Adrenal gland (tissue), 19 donors: ENCODE measurements around the gene UNG. TPM values are rescaled to one million over a fixed set of nuclear protein-coding genes. Genes with fewer than 3 reads are reported as not detected.
"Not testable (repeated sequence)": the region's sequence is repeated elsewhere in the genome, so short reads cannot be mapped to it uniquely, and the experiment has no call there.

ENCODE experiments used
- DNase-seq, 7 donors: peaks; one replicate each; pipeline ENCODE4 v3.0.0-alpha.2; 2019 to 2020
- H3K27ac ChIP-seq, 5 donors: fragments of 200-600 bp; sonication (generic) in 4 of 5; 1 replicate in 3 of 5; 2 replicates in 2 of 5; pipeline versions ENCODE4 v1.5.1 to v1.8.0; 2016 to 2020; ENCODE audit warnings: mild to moderate bottlenecking in 1 of 5
- H3K27me3 ChIP-seq: fragments of 200-600 bp; 2 replicates; pipeline ENCODE4 v1.8.0; 2021
- H3K36me3 ChIP-seq, 2 donors: fragments of 200-600 bp; replicated peaks in 1 of 2; 1 replicate in 1 of 2; 2 replicates in 1 of 2; pipeline versions ENCODE4 v1.5.1 to v1.8.0; 2018 to 2022
- H3K4me1 ChIP-seq, 2 donors: fragments of 200-600 bp; replicated peaks in 1 of 2; 1 replicate in 1 of 2; 2 replicates in 1 of 2; pipeline versions ENCODE4 v1.5.1 to v1.8.0; 2018 to 2021
- H3K4me3 ChIP-seq, 4 donors: fragments of 200-600 bp; sonication (generic) in 3 of 4; one replicate each; pipeline ENCODE4 v1.5.1; 2016 to 2018
- H3K9me3 ChIP-seq, 3 donors: fragments of 200-600 bp; sonication (generic) in 1 of 3; replicated peaks in 1 of 3; 1 replicate in 2 of 3; 2 replicates in 1 of 3; pipeline versions ENCODE4 v1.5.1 to v1.8.0; 2016 to 2021
- CTCF ChIP-seq, 6 experiments: fragments of 450-650 bp in 4 of 6; fragments of 200-600 bp in 2 of 6; sonication (generic) in 1 of 6; IDR thresholded peaks; 1 replicate in 5 of 6; 2 replicates in 1 of 6; pipeline versions ENCODE4 v1.5.1 to v1.8.0; 2016 to 2021; ENCODE audit warnings: antibody characterized with exemption in 6 of 6, mild to moderate bottlenecking in 2 of 6, moderate library complexity in 1 of 6
- POLR2A ChIP-seq, 2 donors: fragments of 450-650 bp; IDR thresholded peaks; one replicate each; pipeline ENCODE4 v1.6.1; 2017; ENCODE audit warnings: antibody characterized with exemption in 2 of 2, mild to moderate bottlenecking in 2 of 2, moderate library complexity in 1 of 2
- WGBS, 4 donors: extraction: QIAGEN DNeasy Blood & Tissue Kit in 2 of 4; methylation state at CpG; one replicate each; pipeline versions ENCODE4 v1.1.5 to v1.1.7; 2013 to 2017; 5-methylcytosine and 5-hydroxymethylcytosine counted together
- intact Hi-C, 2 donors: fragments of 100-400 bp; cut with DNase I; formaldehyde crosslinking; loops; one replicate each; pipeline versions ENCODE4 v1.14.1 to v1.15.0; 2022 to 2023
- long read RNA-seq, 10 donors: library from polyadenylated mRNA in 3 of 10; unstranded in 2 of 10; stranded (forward) in 1 of 10; transcript quantifications; one replicate each; pipeline ENCODE4 v2.0.0 and lab custom pipeline, GENCODE V29; 2021 to 2026
- polyA plus RNA-seq, 3 donors: library from polyadenylated mRNA; stranded (reverse); fragments of 200-250 nt in 2 of 3; fragments of 350-450 nt in 1 of 3; fragmentation: Illumina TruSeq in 1 of 3; extraction: RNeasy Lipid Tissue Mini Kit (QIAGEN cat#74804) in 1 of 3; gene quantifications; one replicate each; pipeline ENCODE4 v1.2.3, GENCODE V29; 2013 to 2014
- total RNA-seq, 9 donors: library from RNA; depleted of rRNA in 4 of 9; stranded (reverse); fragments of >200 nt in 4 of 9; fragments of 120-200 nt in 1 of 9; fragmentation: NEBNext Ultra II Directional in 1 of 9; extraction: Animal tissue kit (Norgen Biotek cat#: 25700) in 1 of 9; gene quantifications; one replicate each; pipeline versions ENCODE4 v1.1.0 to v1.2.4, GENCODE V29; 2013 to 2023
- donor health status: healthy with polysubstance abuse.
- donor health status: Bipolar disorder and iron deficiency.
- donor health status: DM: yes; HTN: yes; CAD: no.
- donor health status: DM: no; HTN: no; CAD: no.
- donor health status: DM: no; HTN: no; CAD: no.
- donor health status: DM: yes; HTN: yes; CAD: no.

Gene UNG
- total RNA-seq (100 to 1,000 TPM in 4 of 9 donors, 10 to 100 TPM in 5; 55.9 to 135 (median 96.6) TPM), polyA plus RNA-seq (10 to 100 TPM; 52.5 to 74.2 (median 68.7) TPM)
- long read RNA-seq, donor 1, transcript UNG-202 (6 exons, 2,130 nt) = major isoform, 21 of 21 reads
- long read RNA-seq, donor 1, partial matches to known transcripts = 0 of 21 reads
- long read RNA-seq, donor 1, other reads (novel, unspliced or antisense) = 0 of 21 reads
- long read RNA-seq, donor 2, transcript UNG-202 (6 exons, 2,130 nt) = major isoform, 33 of 47 reads
- long read RNA-seq, donor 2, partial matches to known transcripts = 14 of 47 reads
- long read RNA-seq, donor 2, other reads (novel, unspliced or antisense) = 0 of 47 reads
- long read RNA-seq, donor 3, transcript UNG-202 (6 exons, 2,130 nt) = major isoform, 31 of 31 reads
- long read RNA-seq, donor 3, partial matches to known transcripts = 0 of 31 reads
- long read RNA-seq, donor 3, other reads (novel, unspliced or antisense) = 0 of 31 reads
- long read RNA-seq, donor 4, transcript UNG-202 (6 exons, 2,130 nt) = major isoform, 75 of 86 reads
- long read RNA-seq, donor 4, partial matches to known transcripts = 11 of 86 reads
- long read RNA-seq, donor 4, other reads (novel, unspliced or antisense) = 0 of 86 reads
- long read RNA-seq, donor 5, transcript UNG-202 (6 exons, 2,130 nt) = major isoform, 202 of 210 reads
- long read RNA-seq, donor 5, partial matches to known transcripts = 6 of 210 reads
- long read RNA-seq, donor 5, other reads (novel, unspliced or antisense) = 1 of 210 reads
- long read RNA-seq, donor 6, transcript UNG-202 (6 exons, 2,130 nt) = major isoform, 34 of 43 reads
- long read RNA-seq, donor 6, partial matches to known transcripts = 7 of 43 reads
- long read RNA-seq, donor 6, other reads (novel, unspliced or antisense) = 1 of 43 reads
- long read RNA-seq, donor 7, transcript UNG-202 (6 exons, 2,130 nt) = major isoform, 13 of 48 reads
- long read RNA-seq, donor 7, partial matches to known transcripts = 32 of 48 reads
- long read RNA-seq, donor 7, other reads (novel, unspliced or antisense) = 0 of 48 reads
- long read RNA-seq, donor 8, transcript UNG-202 (6 exons, 2,130 nt) = major isoform, 44 of 55 reads
- long read RNA-seq, donor 8, partial matches to known transcripts = 8 of 55 reads
- long read RNA-seq, donor 8, other reads (novel, unspliced or antisense) = 0 of 55 reads
- long read RNA-seq, donor 9, transcript UNG-202 (6 exons, 2,130 nt) = major isoform, 30 of 31 reads
- long read RNA-seq, donor 9, partial matches to known transcripts = 0 of 31 reads
- long read RNA-seq, donor 9, other reads (novel, unspliced or antisense) = 0 of 31 reads
- long read RNA-seq, donor 10, transcript UNG-202 (6 exons, 2,130 nt) = major isoform, 20 of 21 reads
- long read RNA-seq, donor 10, partial matches to known transcripts = 0 of 21 reads
- long read RNA-seq, donor 10, other reads (novel, unspliced or antisense) = 0 of 21 reads

- intact Hi-C loops = no loop called here
- H3K36me3 ChIP-seq = peaks cover 0 to 9% of the 10 kb centered on the region in 2 donors
- no peaks in the 10 kb centered on the region for H3K27me3 ChIP-seq
- H3K4me1 ChIP-seq = peaks cover 27 to 45% of the 10 kb centered on the region in 2 donors
- 0 to 2% (median 0%) methylated on average over 7 to 71 of the region's 71 CpGs for WGBS, 4 donors
- no peaks in the 10 kb centered on the region for H3K9me3 ChIP-seq
- TF ChIP-seq POLR2A (IDR thresholded peaks at IDR 0.05) = no peak
- peak; percentile 98 to 99 (median 98) for DNase-seq
- peak within 1 kb of the TSS; percentile 23 to 71 (median 58) for H3K4me3 ChIP-seq
- H3K27ac ChIP-seq = peak within 1 kb of the TSS; percentile 79 to 94 (median 89)
Measured at GRCh38 chr12:109097435-109098182, at the start of gene UNG. Gene UNG (plus strand): TSS chr12:109097597. CDS start chr12:109097680, 83 bp downstream.

- intact Hi-C loops, H3K27ac ChIP-seq, DNase-seq, H3K27me3 ChIP-seq, H3K4me3 ChIP-seq, H3K9me3 ChIP-seq, H3K36me3 ChIP-seq: not testable (repeated sequence)
- 65 to 80% (median 67%) methylated on average over 3 of the region's 3 CpGs for WGBS, 4 donors
- peaks cover 6 to 11% of the 10 kb centered on the region in 2 donors for H3K4me1 ChIP-seq
Measured at GRCh38 chr12:109048706-109049105, 48.7 kb upstream of the UNG start.

- DNase-seq, H3K27ac ChIP-seq, H3K9me3 ChIP-seq, H3K36me3 ChIP-seq, H3K27me3 ChIP-seq, intact Hi-C loops, H3K4me3 ChIP-seq: not testable (repeated sequence)
- peaks cover 13 to 21% of the 10 kb centered on the region in 2 donors for H3K4me1 ChIP-seq
- 70 to 79% (median 75%) methylated on average over 8 of the region's 8 CpGs for WGBS, 4 donors
Measured at GRCh38 chr12:109049794-109050193, 47.6 kb upstream of the UNG start.

- H3K4me1 ChIP-seq = peaks cover 13 to 21% of the 10 kb centered on the region in 2 donors
- H3K27me3 ChIP-seq = no peaks in the 10 kb centered on the region
- peak overlapping the region; percentile 60 to 89 (median 68) for H3K4me3 ChIP-seq
- H3K36me3 ChIP-seq = no peaks in the 10 kb centered on the region
- intact Hi-C loops = no loop called here
- H3K9me3 ChIP-seq = no peaks in the 10 kb centered on the region
- DNase-seq = no peak
- 4 to 8% (median 6%) methylated on average over 6 of the region's 6 CpGs for WGBS, 4 donors
- peak overlapping the region in 3 of 5 donors; percentile 57 to 92 (median 85) for H3K27ac ChIP-seq
- no peak for TF ChIP-seq CTCF (IDR thresholded peaks at IDR 0.05)
- no peak for TF ChIP-seq POLR2A (IDR thresholded peaks at IDR 0.05)
Measured at GRCh38 chr12:109052097-109052413, 45.3 kb upstream of the UNG start.
